Measurements from ENCODE around the gene ABCB10. TPM values are rescaled to one million over a fixed set of nuclear protein-coding genes. Genes with fewer than 3 reads are reported as not detected.
A peak's percentile ranks its signal among the peaks of the same experiment; 100 is the strongest.

Gene ABCB10
- total RNA-seq (2021; fragmentation: NEBNext Ultra II Directional; extraction: Animal tissue kit (Norgen Biotek cat#: 25700)) = 10 to 100 TPM; 16.1 to 21.0 (median 18.4) TPM
- long read RNA-seq, partial matches to known transcripts = 1 of 3 reads
- long read RNA-seq, other reads (novel, unspliced or antisense) = 2 of 3 reads

DNA sequence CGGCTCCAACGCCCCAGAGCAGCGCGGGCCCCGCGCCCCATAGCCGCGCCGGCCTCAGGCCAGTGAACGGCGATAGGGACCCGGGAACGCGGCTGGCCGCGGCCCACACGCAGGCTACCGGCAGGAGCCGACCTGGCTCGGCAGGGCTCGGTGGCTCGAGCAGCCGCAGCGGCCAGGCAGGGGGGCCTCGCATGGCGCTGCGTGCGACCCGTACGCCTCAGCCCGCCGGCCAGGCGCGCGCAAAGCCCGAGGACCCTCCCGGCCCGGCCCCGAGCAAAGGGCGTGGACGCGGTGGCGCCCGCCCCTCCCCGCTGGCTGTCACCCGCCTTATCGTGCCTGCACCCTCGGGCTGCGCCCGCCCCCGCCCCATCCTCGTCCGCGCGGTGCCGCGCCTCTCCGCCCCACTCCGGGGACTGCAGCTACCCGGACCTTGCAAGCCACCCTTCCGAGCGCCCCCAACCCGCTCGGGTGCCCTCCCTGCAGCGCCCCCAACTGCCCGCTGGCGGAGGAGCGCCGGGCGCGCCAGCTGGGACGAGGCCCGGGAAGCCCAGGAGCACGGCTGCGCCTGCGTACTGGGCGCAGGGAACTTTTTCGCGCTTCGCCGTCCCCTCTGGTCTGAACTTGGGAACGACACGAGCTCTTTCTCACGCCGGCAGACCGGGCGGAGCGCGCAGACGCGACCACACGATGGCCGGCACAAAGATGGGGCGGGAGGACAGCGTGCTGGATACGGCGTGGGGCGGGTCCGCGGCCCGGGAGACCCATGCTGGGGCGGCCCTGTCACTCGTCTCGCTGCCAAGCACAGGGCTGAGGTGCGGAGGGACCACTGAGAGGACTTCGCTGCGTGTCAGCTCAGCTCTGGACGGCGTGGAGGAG is at the start of gene ABCB10:
TSS of gene ABCB10 (minus strand) at position 248 of the 876 bp plus-strand sequence. CDS start at position 193, 55 bp downstream.
- Mint-ChIP-seq H3K9me3 (no peaks in the 10 kb centered on the region), H3K27me3 (ENCODE audit: insufficient read depth) (no peaks in the 10 kb centered on the region; the same call in 1 of the 2 replicates), H3K27ac (peak within 1 kb of the TSS; percentile 76), H3K4me3 (peak within 1 kb of the TSS; percentile 92), H3K36me3 (ENCODE audit: low read depth) (no peaks in the 10 kb centered on the region), H3K4me1 (ENCODE audit: low read depth) (peaks cover 52% of the 10 kb centered on the region)
- peak; percentile 94 for DNase-seq
- TF ChIP-seq, protein P1, sequence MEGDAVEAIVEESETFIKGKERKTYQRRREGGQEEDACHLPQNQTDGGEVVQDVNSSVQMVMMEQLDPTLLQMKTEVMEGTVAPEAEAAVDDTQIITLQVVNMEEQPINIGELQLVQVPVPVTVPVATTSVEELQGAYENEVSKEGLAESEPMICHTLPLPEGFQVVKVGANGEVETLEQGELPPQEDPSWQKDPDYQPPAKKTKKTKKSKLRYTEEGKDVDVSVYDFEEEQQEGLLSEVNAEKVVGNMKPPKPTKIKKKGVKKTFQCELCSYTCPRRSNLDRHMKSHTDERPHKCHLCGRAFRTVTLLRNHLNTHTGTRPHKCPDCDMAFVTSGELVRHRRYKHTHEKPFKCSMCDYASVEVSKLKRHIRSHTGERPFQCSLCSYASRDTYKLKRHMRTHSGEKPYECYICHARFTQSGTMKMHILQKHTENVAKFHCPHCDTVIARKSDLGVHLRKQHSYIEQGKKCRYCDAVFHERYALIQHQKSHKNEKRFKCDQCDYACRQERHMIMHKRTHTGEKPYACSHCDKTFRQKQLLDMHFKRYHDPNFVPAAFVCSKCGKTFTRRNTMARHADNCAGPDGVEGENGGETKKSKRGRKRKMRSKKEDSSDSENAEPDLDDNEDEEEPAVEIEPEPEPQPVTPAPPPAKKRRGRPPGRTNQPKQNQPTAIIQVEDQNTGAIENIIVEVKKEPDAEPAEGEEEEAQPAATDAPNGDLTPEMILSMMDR (IDR thresholded peaks at IDR 0.05) = peak; percentile 89

DNA sequence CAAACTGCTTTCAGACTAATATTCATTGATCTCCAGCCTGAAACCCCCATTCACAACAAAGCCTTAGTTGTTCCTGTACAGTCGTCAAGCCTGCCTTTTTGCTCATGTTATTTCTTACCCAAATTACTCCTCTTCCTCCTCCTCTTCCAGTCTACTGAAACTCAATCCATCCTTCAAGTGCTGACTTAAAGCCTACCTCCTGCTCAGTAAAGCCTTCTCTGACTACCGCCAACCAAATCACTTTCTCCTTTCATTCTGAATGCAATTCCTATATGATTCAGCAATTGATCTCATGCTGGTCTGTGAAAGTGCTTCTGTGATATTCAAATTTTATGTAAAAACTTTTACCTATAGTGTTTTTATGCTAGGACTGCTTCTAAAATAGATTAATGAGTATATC is 48.9 kb upstream of the ABCB10 start:
- Mint-ChIP-seq H3K9me3 (no peaks in the 10 kb centered on the region), H3K4me3 (no peak overlapping the region), H3K27me3 (ENCODE audit: insufficient read depth) (no peaks in the 10 kb centered on the region; the same call in 1 of the 2 replicates), H3K4me1 (ENCODE audit: low read depth) (no peaks in the 10 kb centered on the region), H3K36me3 (ENCODE audit: low read depth) (peaks cover 24% of the 10 kb centered on the region), H3K27ac (no peak overlapping the region)
- DNase-seq = no peak
- TF ChIP-seq, protein P1 (IDR thresholded peaks at IDR 0.05) = no peak

- TF ChIP-seq, protein P1 (IDR thresholded peaks at IDR 0.05) = no peak
- no peak overlapping the region for H3K27ac Mint-ChIP-seq
- no peak for DNase-seq
- no peaks in the 10 kb centered on the region for H3K9me3 Mint-ChIP-seq
- peaks cover 5% of the 10 kb centered on the region for H3K4me1 Mint-ChIP-seq (ENCODE audit: low read depth)
- no peaks in the 10 kb centered on the region; the same call in 1 of the 2 replicates for H3K27me3 Mint-ChIP-seq (ENCODE audit: insufficient read depth)
- H3K4me3 Mint-ChIP-seq = no peak overlapping the region
- H3K36me3 Mint-ChIP-seq (ENCODE audit: low read depth) = peaks cover 42% of the 10 kb centered on the region
Observed at GRCh38 chr1:229603371-229604005, 45.0 kb upstream of the ABCB10 start.

GRCh38 chr1:229600229-229600628 is 41.7 kb upstream of the ABCB10 start:
- peaks cover 30% of the 10 kb centered on the region for H3K4me1 Mint-ChIP-seq (ENCODE audit: low read depth)
- no peaks in the 10 kb centered on the region; the same call in 1 of the 2 replicates for H3K27me3 Mint-ChIP-seq (ENCODE audit: insufficient read depth)
- no peak overlapping the region for H3K4me3 Mint-ChIP-seq
- DNase-seq = no peak
- H3K27ac Mint-ChIP-seq = no peak overlapping the region; the same call in 1 of the 2 replicates
- H3K9me3 Mint-ChIP-seq = no peaks in the 10 kb centered on the region
- TF ChIP-seq, protein P1 (IDR thresholded peaks at IDR 0.05) = no peak
- peaks cover 39% of the 10 kb centered on the region for H3K36me3 Mint-ChIP-seq (ENCODE audit: low read depth)

DNA sequence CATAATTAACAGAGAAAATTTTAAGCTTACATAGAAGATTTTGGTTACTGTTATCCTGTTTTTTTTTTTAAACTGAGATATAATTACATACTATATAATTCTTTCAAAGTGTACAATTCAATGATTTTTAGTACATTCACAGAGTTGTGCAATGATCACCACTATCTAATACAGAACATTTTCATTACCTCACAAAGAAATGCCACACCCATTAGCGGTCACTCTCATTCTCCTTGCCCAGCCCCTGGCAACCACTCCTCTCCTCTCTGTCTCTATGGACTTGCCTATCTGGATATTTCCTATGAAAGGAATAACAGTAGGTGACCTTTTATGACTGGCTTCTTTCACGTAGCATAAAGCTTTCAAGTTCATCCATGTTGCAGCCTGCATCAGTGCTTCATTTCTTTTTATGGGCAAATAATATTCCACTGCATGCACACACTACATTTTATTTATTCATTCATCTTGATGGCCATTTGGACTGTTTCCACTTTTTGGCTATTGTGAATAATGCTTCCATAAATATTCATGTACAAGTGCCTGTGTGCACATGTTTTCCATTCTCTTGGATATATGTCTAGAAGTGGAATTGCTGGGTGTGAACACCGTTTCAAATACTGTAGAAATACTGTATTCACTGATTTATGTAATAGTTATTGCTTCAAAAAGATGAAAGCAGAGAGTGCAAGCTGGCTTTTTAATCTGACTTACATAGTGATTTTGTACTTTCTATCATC is 40.9 kb upstream of the ABCB10 start:
- Mint-ChIP-seq H3K9me3 (no peaks in the 10 kb centered on the region), H3K36me3 (ENCODE audit: low read depth) (peaks cover 46% of the 10 kb centered on the region), H3K27me3 (ENCODE audit: insufficient read depth) (no peaks in the 10 kb centered on the region; the same call in 1 of the 2 replicates), H3K27ac (no peak overlapping the region), H3K4me3 (no peak overlapping the region), H3K4me1 (ENCODE audit: low read depth) (peaks cover 30% of the 10 kb centered on the region)
- TF ChIP-seq, protein P1 (IDR thresholded peaks at IDR 0.05) = no peak
- no peak for DNase-seq

Data from HFFc6 (cell line).